GM23338 (cell line): Measurements from ENCODE around the gene JUP. TPM values are rescaled to one million over a fixed set of nuclear protein-coding genes. Genes with fewer than 3 reads are reported as not detected.

Source experiments
- ATAC-seq: fragments of 200-7000 bp; cut with Tn5 transposase; 3 replicates; pipeline ENCODE4 v1.9.1; 2020
- DNase-seq: peaks from one replicate; pipeline ENCODE4 v3.0.0-alpha.2; 2015; ENCODE audit warnings: low spot score
- H2AFZ ChIP-seq: fragments of 200-600 bp; sonication (generic); 2 replicates; pipeline ENCODE4 v1.8.0; 2016; ENCODE audit warnings: antibody characterized with exemption, mild to moderate bottlenecking, moderate library complexity
- H3F3A ChIP-seq: fragments of 200-600 bp; sonication (generic); replicated peaks from 2 replicates; pipeline ENCODE4 v1.8.0; 2017; ENCODE audit warnings: antibody characterized with exemption, mixed run types, low read depth
- H3K27ac ChIP-seq: fragments of 200-600 bp; sonication (generic); 2 replicates; pipeline ENCODE4 v1.6.1; 2016; ENCODE audit warnings: low read depth
- H3K27me3 ChIP-seq: fragments of 200-600 bp; sonication (generic); 2 replicates; pipeline ENCODE4 v1.8.0; 2016; ENCODE audit warnings: mild to moderate bottlenecking, mixed run types, moderate library complexity; ENCODE audit not compliant: insufficient read depth
- H3K36me3 ChIP-seq: fragments of 200-600 bp; sonication (generic); 2 replicates; pipeline ENCODE4 v1.8.0; 2016; ENCODE audit warnings: mild to moderate bottlenecking; ENCODE audit not compliant: insufficient read depth
- H3K4me1 ChIP-seq: fragments of 200-600 bp; sonication (generic); 2 replicates; pipeline ENCODE4 v1.8.0; 2016; ENCODE audit warnings: mild to moderate bottlenecking, moderate library complexity; ENCODE audit not compliant: insufficient read depth
- H3K4me2 ChIP-seq: fragments of 200-600 bp; sonication (generic); 2 replicates; pipeline ENCODE4 v1.7.1; 2017; ENCODE audit warnings: mixed run types
- H3K4me3 ChIP-seq: fragments of 200-600 bp; sonication (generic); 2 replicates; pipeline ENCODE4 v1.6.1; 2016; ENCODE audit warnings: mixed run types
- H3K79me2 ChIP-seq: fragments of 200-600 bp; sonication (generic); replicated peaks from 2 replicates; pipeline ENCODE4 v1.8.0; 2017; ENCODE audit warnings: mild to moderate bottlenecking; ENCODE audit not compliant: insufficient read depth
- H3K9me2 ChIP-seq: fragments of 200-600 bp; sonication (generic); 2 replicates; pipeline ENCODE4 v1.8.0; 2017; ENCODE audit not compliant: insufficient read depth
- H4K20me1 ChIP-seq: fragments of 200-600 bp; sonication (generic); replicated peaks from 2 replicates; pipeline ENCODE4 v1.8.0; 2017; ENCODE audit warnings: mild to moderate bottlenecking; ENCODE audit not compliant: insufficient read depth
- H3K27ac Mint-ChIP-seq: 2 replicates; pipeline ENCODE4 v1.8.0; 2020; ENCODE audit warnings: inconsistent platforms, mild to moderate bottlenecking, moderate library complexity, mixed read lengths
- H3K27me3 Mint-ChIP-seq: 3 replicates; pipeline ENCODE4 v1.8.0; 2022; ENCODE audit warnings: low read depth, mild to moderate bottlenecking, moderate library complexity, mixed read lengths, inconsistent platforms; ENCODE audit not compliant: insufficient read depth, poor library complexity
- H3K36me3 Mint-ChIP-seq: 3 replicates; pipeline ENCODE4 v1.8.0; 2021; ENCODE audit warnings: low read depth, mild to moderate bottlenecking, inconsistent platforms, moderate library complexity, mixed read lengths
- H3K4me1 Mint-ChIP-seq: 3 replicates; pipeline ENCODE4 v1.8.0; 2020; ENCODE audit warnings: mild to moderate bottlenecking, inconsistent platforms, mixed read lengths
- H3K4me3 Mint-ChIP-seq: 3 replicates; pipeline ENCODE4 v1.8.0; 2021; ENCODE audit warnings: moderate library complexity, mild to moderate bottlenecking, inconsistent platforms, mixed read lengths
- H3K9me3 Mint-ChIP-seq: 3 replicates; pipeline ENCODE4 v1.8.0; 2020; ENCODE audit warnings: moderate library complexity, mild to moderate bottlenecking, inconsistent platforms, mixed read lengths
- CREB1 ChIP-seq: fragments of 250-450 bp; sonication (Bioruptor Pico); IDR thresholded peaks from 2 replicates; pipeline ENCODE4 v1.5.0; 2020; ENCODE audit warnings: low read depth, mild to moderate bottlenecking, moderate library complexity
- EZH2 ChIP-seq: fragments of 200-600 bp; sonication (generic); IDR thresholded peaks from one replicate; pipeline ENCODE4 v1.8.0; 2017; ENCODE audit warnings: antibody characterized with exemption, mild to moderate bottlenecking, low read depth; ENCODE audit not compliant: unreplicated experiment
- POLR2AphosphoS5 ChIP-seq: IDR thresholded peaks from 2 replicates; pipeline ENCODE4 v1.6.1; 2016; ENCODE audit warnings: antibody characterized with exemption, low read depth
- long read RNA-seq: library from polyadenylated mRNA; unstranded; transcript quantifications from one replicate; pipeline ENCODE4 v2.0.0, GENCODE V29; 2020; ENCODE audit not compliant: unreplicated experiment
- polyA plus RNA-seq: library from polyadenylated mRNA; unstranded; fragments of >200 nt; fragmentation: Nextera tagmentation; extraction: Ambion mirVana; gene quantifications from 2 replicates; pipeline ENCODE4 v1.2.1, GENCODE V29; 2016
- total RNA-seq: library from RNA; depleted of rRNA; stranded (reverse); fragments of >200 nt; shearing (Covaris generic); gene quantifications from 2 replicates; pipeline ENCODE4 v1.2.3, GENCODE V29; 2014; rRNA removed
- TF ChIP-seq, protein P1 (sequence below), 2 experiments: fragments of 200-600 bp in 1 of 2; sonication (generic) in 1 of 2; conservative IDR thresholded peaks; 2 replicates each; pipeline versions ENCODE4 v1.5.1 to v1.6.1; 2016 to 2017; ENCODE audit warnings: antibody characterized with exemption in 2 of 2, low read depth in 2 of 2, mild to moderate bottlenecking in 2 of 2, moderate library complexity in 1 of 2

The JUP gene
- total RNA-seq = 160 and 177 TPM in 2 replicates
- 45.5 and 47.2 TPM in 2 replicates for polyA plus RNA-seq
- long read RNA-seq, transcript JUP-201 (15 exons, 3,200 nt) = major isoform, 5 of 10 reads
- long read RNA-seq, partial matches to known transcripts = 3 of 10 reads
- long read RNA-seq, other reads (novel, unspliced or antisense) = 1 of 10 reads

DNA sequence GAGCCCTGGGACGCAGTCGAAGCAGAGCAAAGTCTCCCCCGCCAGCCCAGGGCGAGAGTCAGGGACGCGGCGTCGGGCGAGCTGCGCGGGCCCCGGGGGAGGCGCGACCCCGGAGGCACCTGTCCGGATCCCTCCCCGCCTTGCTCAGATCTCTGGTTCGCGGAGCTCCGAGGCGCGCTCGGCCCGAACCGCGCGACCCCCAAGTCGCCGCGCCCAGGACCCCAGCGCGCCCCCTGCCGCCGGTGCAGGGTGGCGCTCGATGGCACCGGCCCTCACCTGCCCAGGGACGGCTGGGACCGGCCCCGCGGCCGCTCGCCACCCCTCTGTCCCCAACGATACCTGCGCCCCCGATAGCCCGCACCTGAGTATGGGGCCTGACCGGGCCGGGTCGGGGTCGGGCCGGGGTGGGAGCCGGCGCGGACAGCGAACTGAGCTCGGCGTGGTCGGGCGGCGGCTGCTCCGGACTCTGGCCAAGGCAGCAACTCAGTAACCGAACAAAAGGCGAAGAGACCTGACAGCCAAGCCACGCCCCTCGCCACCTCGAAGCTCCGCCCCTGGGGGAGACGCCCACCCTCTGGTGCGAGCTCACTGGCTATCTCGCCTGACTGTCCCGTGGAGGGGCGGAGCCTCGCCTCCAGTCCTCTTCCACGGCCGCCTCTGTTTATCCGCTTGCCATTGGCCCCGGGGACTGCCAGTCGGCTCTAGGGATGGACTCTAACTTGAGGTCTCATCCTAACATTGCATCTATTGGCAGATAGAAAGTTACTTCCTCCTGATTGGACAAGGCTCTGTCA lies at the start of gene JUP:
Gene JUP (minus strand): TSS at position 485 of the 794 bp plus-strand sequence. CDS start 14,857 bp downstream, outside the sequence.
- H3K4me3 ChIP-seq = peak within 1 kb of the TSS; percentile 88
- Mint-ChIP-seq H3K36me3 (peaks cover 4% of the 10 kb centered on the region; the same call in 2 of the 3 replicates), H3K27me3 (peaks cover 32% of the 10 kb centered on the region), H3K27ac (peak within 1 kb of the TSS; percentile 99), H3K9me3 (no peaks in the 10 kb centered on the region), H3K4me3 (peak within 1 kb of the TSS; percentile 86), H3K4me1 (peaks cover 33% of the 10 kb centered on the region)
- peak within 1 kb of the TSS; percentile 92 for H3K4me2 ChIP-seq
- peak; percentile 78 for ATAC-seq
- peak; percentile 100 for DNase-seq
- H3K36me3 ChIP-seq = no peaks in the 10 kb centered on the region
- no peaks in the 10 kb centered on the region for H3K27me3 ChIP-seq
- peaks cover 27% of the 10 kb centered on the region for H3K79me2 ChIP-seq
- no peaks in the 10 kb centered on the region for H4K20me1 ChIP-seq
- peaks cover 12% of the 10 kb centered on the region; the same call in 1 of the 2 replicates for H3F3A ChIP-seq
- H3K9me2 ChIP-seq = no peaks in the 10 kb centered on the region
- peak within 1 kb of the TSS; percentile 93 for H3K27ac ChIP-seq
- TF ChIP-seq POLR2AphosphoS5 (peak; percentile 83), EZH2 (no peak), CREB1 (CRISPR knock-in tag) (peak; percentile 78)
- TF ChIP-seq, protein P1, sequence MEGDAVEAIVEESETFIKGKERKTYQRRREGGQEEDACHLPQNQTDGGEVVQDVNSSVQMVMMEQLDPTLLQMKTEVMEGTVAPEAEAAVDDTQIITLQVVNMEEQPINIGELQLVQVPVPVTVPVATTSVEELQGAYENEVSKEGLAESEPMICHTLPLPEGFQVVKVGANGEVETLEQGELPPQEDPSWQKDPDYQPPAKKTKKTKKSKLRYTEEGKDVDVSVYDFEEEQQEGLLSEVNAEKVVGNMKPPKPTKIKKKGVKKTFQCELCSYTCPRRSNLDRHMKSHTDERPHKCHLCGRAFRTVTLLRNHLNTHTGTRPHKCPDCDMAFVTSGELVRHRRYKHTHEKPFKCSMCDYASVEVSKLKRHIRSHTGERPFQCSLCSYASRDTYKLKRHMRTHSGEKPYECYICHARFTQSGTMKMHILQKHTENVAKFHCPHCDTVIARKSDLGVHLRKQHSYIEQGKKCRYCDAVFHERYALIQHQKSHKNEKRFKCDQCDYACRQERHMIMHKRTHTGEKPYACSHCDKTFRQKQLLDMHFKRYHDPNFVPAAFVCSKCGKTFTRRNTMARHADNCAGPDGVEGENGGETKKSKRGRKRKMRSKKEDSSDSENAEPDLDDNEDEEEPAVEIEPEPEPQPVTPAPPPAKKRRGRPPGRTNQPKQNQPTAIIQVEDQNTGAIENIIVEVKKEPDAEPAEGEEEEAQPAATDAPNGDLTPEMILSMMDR (conservative IDR thresholded peaks at IDR 0.05; ENCODE audit: low read depth in 2 of 2) = peak; percentile 71 to 78
- peaks cover 23% of the 10 kb centered on the region for H3K4me1 ChIP-seq
- H2AFZ ChIP-seq = no peak within 1 kb of the TSS

DNA sequence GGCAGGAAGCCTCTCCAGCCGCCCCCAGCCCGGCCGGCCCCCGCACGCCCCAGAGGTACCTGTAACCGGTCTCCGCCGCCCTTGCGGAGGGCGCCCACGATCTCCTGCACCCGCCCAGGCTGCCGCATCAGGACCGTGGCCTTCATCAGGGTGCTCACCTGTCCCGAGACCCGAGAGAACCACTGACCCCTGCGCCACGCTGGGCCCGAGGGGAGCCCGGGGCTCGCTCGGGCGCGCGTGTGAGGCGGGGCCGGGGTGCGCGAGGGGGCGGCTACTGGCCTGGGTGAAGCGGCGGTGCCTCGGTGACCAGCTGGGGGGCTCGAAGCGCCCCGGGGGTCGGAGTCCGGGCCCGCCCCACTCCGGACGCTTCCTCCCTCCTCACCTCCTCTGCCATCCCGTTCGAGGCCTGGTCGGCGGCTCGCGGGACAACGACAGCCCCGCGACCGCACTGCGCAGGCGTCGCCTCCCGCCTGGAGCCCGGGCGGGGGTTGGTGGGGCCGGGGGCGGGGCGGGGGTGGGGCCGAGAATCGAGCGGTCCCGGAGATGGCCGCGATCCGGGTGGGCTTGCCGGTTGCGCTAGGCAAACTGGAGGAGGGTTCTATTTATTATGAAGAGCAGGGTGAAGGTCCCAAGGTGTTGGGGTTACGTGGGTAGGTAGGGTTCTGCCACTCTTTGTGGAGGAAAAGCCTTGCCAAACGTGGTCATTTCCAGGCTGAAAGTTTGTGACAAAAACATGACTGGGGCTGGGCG lies 49.5 kb upstream of the JUP start, which contains the start of gene NT5C3B:
Gene NT5C3B (minus strand): TSS at position 433 of the 750 bp plus-strand sequence. CDS start 39 bp downstream, at position 394.
- no peak within 1 kb of the TSS for H3K27ac ChIP-seq
- H3K79me2 ChIP-seq = peaks cover 12% of the 10 kb centered on the region
- H4K20me1 ChIP-seq = peaks cover 9% of the 10 kb centered on the region; the same call in 1 of the 2 replicates
- H3F3A ChIP-seq = no peaks in the 10 kb centered on the region; the same call in 1 of the 2 replicates
- Mint-ChIP-seq H3K36me3 (peaks cover 16% of the 10 kb centered on the region), H3K27me3 (peaks cover 6% of the 10 kb centered on the region), H3K27ac (no peak within 1 kb of the TSS), H3K4me1 (peaks cover 7% of the 10 kb centered on the region; the same call in 2 of the 3 replicates), H3K4me3 (peak within 1 kb of the TSS; percentile 89), H3K9me3 (no peaks in the 10 kb centered on the region)
- H3K27me3 ChIP-seq = peaks cover 5% of the 10 kb centered on the region; the same call in 1 of the 2 replicates
- no peaks in the 10 kb centered on the region for H3K9me2 ChIP-seq
- peak; percentile 85 for TF ChIP-seq POLR2AphosphoS5
- TF ChIP-seq, protein P1 (conservative IDR thresholded peaks at IDR 0.05; ENCODE audit: low read depth in 2 of 2) = no peak
- peak within 1 kb of the TSS; percentile 90 for H3K4me2 ChIP-seq
- H2AFZ ChIP-seq = peak within 1 kb of the TSS; percentile 95
- peaks cover 7% of the 10 kb centered on the region for H3K4me1 ChIP-seq
- H3K36me3 ChIP-seq = no peaks in the 10 kb centered on the region; the same call in 1 of the 2 replicates
- H3K4me3 ChIP-seq = peak within 1 kb of the TSS; percentile 94
- ATAC-seq (peak; percentile 89), DNase-seq (peak; percentile 64)
